Esophagus muscularis mucosa (tissue), 4 donors: ENCODE measurements around the gene CLC. TPM values are rescaled to one million over a fixed set of nuclear protein-coding genes. Genes with fewer than 3 reads are reported as not detected.
A peak's percentile ranks its signal among the peaks of the same experiment; 100 is the strongest.
"Not testable (repeated sequence)": the region's sequence is repeated elsewhere in the genome, so short reads cannot be mapped to it uniquely, and the experiment has no call there.

Source experiments
- DNase-seq: peaks from one replicate; pipeline ENCODE4 v3.0.0-alpha.2; 2017; ENCODE audit errors: extremely low spot score
- H3K27ac ChIP-seq, 4 donors: fragments of 200-600 bp; sonication (generic); replicated peaks in 1 of 4; 1 replicate in 3 of 4; 2 replicates in 1 of 4; pipeline ENCODE4 v1.5.1; 2016 to 2019; ENCODE audit warnings: mild to moderate bottlenecking in 1 of 4
- H3K27me3 ChIP-seq, 4 donors: fragments of 200-600 bp; sonication (generic); one replicate each; pipeline versions ENCODE4 v1.5.1 to v1.6.0; 2016 to 2019
- H3K36me3 ChIP-seq, 4 donors: fragments of 200-600 bp; sonication (generic); one replicate each; pipeline ENCODE4 v1.5.1; 2016 to 2019
- H3K4me1 ChIP-seq, 4 donors: fragments of 200-600 bp; sonication (generic); one replicate each; pipeline ENCODE4 v1.5.1; 2016 to 2019
- H3K4me3 ChIP-seq, 4 donors: fragments of 200-600 bp; sonication (generic); 1 replicate in 2 of 4; 2 replicates in 2 of 4; pipeline ENCODE4 v1.5.1; 2016 to 2019; ENCODE audit warnings: mild to moderate bottlenecking in 4 of 4, moderate library complexity in 1 of 4
- H3K9me3 ChIP-seq, 4 donors: fragments of 200-600 bp; sonication (generic); 1 replicate in 3 of 4; 2 replicates in 1 of 4; pipeline ENCODE4 v1.5.1; 2016 to 2019
- CTCF ChIP-seq, 3 experiments: fragments of 200-600 bp in 2 of 3; fragments of 450-650 bp in 1 of 3; sonication (generic) in 2 of 3; IDR thresholded peaks; one replicate each; pipeline ENCODE4 v1.5.1; 2017 to 2019; ENCODE audit warnings: antibody characterized with exemption in 3 of 3, mild to moderate bottlenecking in 2 of 3, moderate library complexity in 1 of 3
- EP300 ChIP-seq: sonication (generic); formaldehyde crosslinking; IDR thresholded peaks from one replicate; pipeline ENCODE4 v1.6.1; 2017; ENCODE audit warnings: antibody characterized with exemption
- POLR2A ChIP-seq: fragments of 450-650 bp; IDR thresholded peaks from one replicate; pipeline ENCODE4 v1.6.1; 2017; ENCODE audit warnings: antibody characterized with exemption, moderate library complexity, mild to moderate bottlenecking, low read depth
- POLR2AphosphoS5 ChIP-seq, 2 donors: sonication (generic); formaldehyde crosslinking; IDR thresholded peaks; one replicate each; pipeline ENCODE4 v1.6.1; 2017; ENCODE audit warnings: antibody characterized with exemption in 2 of 2
- WGBS: methylation state at CpG from one replicate; pipeline ENCODE4 v1.1.5; 2018; 5-methylcytosine and 5-hydroxymethylcytosine counted together
- intact Hi-C: fragments of 100-400 bp; cut with DNase I; formaldehyde crosslinking; loops from one replicate; pipeline ENCODE4 v1.15.1; 2023
- small RNA-seq, 3 donors: library from RNA; depleted of rRNA; stranded (forward); fragments of <200 nt; gene quantifications; one replicate each; pipeline ENCODE3, GENCODE V24; 2016
- total RNA-seq, 4 donors: library from RNA; depleted of rRNA; stranded (reverse); fragments of >200 nt; gene quantifications; one replicate each; pipeline versions ENCODE4 v1.1.0 to v1.2.1, GENCODE V29; 2016

CLC gene
- total RNA-seq, 4 donors from 2014 or later: not detected

DNA sequence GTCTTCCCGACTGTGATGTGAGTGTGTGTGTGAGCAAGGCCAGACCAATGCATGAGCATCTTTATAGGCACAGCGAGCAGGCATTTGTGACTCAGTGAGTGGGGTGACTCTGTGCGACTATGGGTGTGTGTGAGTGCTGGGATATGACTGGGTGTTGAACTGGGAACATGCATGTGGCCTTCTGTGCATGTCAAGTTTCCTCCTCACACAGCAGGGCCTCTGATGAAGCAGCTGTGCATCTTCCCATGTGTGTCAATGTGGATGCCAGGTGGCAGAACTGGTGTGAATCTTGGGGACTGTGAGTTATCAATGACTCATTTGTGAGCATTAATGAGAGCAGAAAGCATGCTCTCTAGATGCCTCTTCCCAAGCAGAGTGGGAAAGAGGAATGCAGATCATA, 45.7 kb downstream of the CLC start:
- H3K9me3 ChIP-seq: peaks cover 0 to 19% (median 15%) of the 10 kb centered on the region in 4 donors
- WGBS: 70% methylated on average over 2 of the region's 3 CpGs
- H3K4me1 ChIP-seq: no peaks in the 10 kb centered on the region
- intact Hi-C loops: no loop called here
- H3K27ac ChIP-seq: no peak overlapping the region
- peak; percentile 85 for DNase-seq
- H3K36me3 ChIP-seq: no peaks in the 10 kb centered on the region
- H3K27me3 ChIP-seq: peaks cover 0 to 10% (median 0%) of the 10 kb centered on the region in 4 donors
- TF ChIP-seq EP300: no peak
- TF ChIP-seq CTCF (IDR thresholded peaks at IDR 0.05): no peak
- no peak for TF ChIP-seq POLR2AphosphoS5 (IDR thresholded peaks at IDR 0.05)
- no peak for TF ChIP-seq POLR2A
- no peak overlapping the region for H3K4me3 ChIP-seq

DNA sequence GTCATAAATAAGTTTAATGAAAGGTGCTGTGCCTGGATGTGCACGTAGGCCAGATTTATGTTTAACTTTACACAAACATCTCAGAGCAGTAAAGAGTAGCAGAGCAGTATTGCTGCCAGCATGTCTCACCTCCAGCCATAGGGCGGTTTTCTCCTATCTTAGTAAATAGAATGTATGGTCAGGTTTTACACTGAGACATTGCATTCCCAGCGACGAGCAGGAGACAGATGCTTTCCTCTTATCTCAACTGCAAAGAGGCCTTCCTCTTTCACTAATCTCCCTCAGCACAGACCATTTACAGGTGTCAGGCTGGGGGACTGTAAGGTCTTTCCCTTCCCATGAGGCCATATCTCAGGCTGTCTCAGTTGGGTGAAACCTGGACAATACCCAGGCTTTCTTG, 49.2 kb downstream of the CLC start:
- H3K9me3 ChIP-seq: peaks cover 0 to 19% (median 15%) of the 10 kb centered on the region in 4 donors
- 71% methylated on average over 4 of the region's 4 CpGs for WGBS
- H3K4me1 ChIP-seq, H3K36me3 ChIP-seq, H3K4me3 ChIP-seq, intact Hi-C loops, H3K27ac ChIP-seq, H3K27me3 ChIP-seq: not testable (repeated sequence)
- peak; percentile 62 for DNase-seq

GRCh38 chr19:39686739-39687138, 51.1 kb downstream of the CLC start:
- intact Hi-C loops: no loop called here

DNA sequence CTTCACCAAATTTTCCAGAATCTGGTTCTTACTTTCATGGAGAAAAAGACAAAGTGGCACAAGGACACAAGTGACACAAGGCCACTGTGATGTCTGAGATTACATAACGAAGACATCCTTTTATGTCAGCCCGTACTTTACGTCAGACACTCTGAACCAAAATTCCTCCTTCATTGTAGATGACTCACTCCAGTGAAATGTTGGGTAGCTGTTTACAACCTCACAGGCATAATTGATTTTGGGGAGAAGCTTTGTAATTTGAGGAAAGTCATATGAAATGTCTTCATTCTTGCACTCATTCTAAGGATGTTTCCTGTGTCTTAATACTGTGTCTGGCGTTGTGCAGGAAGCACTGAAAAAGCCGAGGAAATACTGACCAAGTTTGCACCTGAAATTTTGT, 53.6 kb downstream of the CLC start:
- 74% methylated on average over 5 of the region's 5 CpGs for WGBS
- Histone ChIP-seq H3K4me1 (peaks cover 0 to 3% (median 1%) of the 10 kb centered on the region in 4 donors), H3K27me3 (no peaks in the 10 kb centered on the region), H3K36me3 (no peaks in the 10 kb centered on the region), H3K9me3 (peaks cover 0 to 12% (median 7%) of the 10 kb centered on the region in 4 donors), H3K27ac (no peak overlapping the region), H3K4me3 (no peak overlapping the region)
- TF ChIP-seq EP300 (no peak), POLR2AphosphoS5 (IDR thresholded peaks at IDR 0.05) (no peak), CTCF (IDR thresholded peaks at IDR 0.05) (no peak), POLR2A (no peak)
- intact Hi-C loops: no loop called here
- peak; percentile 34 for DNase-seq

More at GRCh38 chr19:39686739-39687138, 51.1 kb downstream of the CLC start:
- no peak overlapping the region for H3K27ac ChIP-seq
- no peaks in the 10 kb centered on the region for H3K27me3 ChIP-seq
- 75% methylated on average over 3 of the region's 3 CpGs for WGBS
- no peak overlapping the region for H3K4me3 ChIP-seq
- peaks cover 0 to 19% (median 15%) of the 10 kb centered on the region in 4 donors for H3K9me3 ChIP-seq
- no peaks in the 10 kb centered on the region for H3K4me1 ChIP-seq
- no peak for DNase-seq
- no peaks in the 10 kb centered on the region for H3K36me3 ChIP-seq
- no peak for TF ChIP-seq CTCF (IDR thresholded peaks at IDR 0.05)
- TF ChIP-seq POLR2A: no peak
- TF ChIP-seq POLR2AphosphoS5 (IDR thresholded peaks at IDR 0.05): no peak
- no peak for TF ChIP-seq EP300

GRCh38 chr19:39681416-39681815, 56.4 kb downstream of the CLC start:
- Histone ChIP-seq H3K27me3 (no peaks in the 10 kb centered on the region), H3K27ac (no peak overlapping the region), H3K4me3 (no peak overlapping the region), H3K4me1 (peaks cover 14 to 18% (median 16%) of the 10 kb centered on the region in 4 donors), H3K9me3 (no peaks in the 10 kb centered on the region), H3K36me3 (no peaks in the 10 kb centered on the region)
- intact Hi-C loops: no loop called here
- WGBS: 100% methylated on average over 4 of the region's 5 CpGs
- no peak for TF ChIP-seq POLR2AphosphoS5 (IDR thresholded peaks at IDR 0.05)
- TF ChIP-seq EP300: no peak
- TF ChIP-seq POLR2A: no peak
- no peak for TF ChIP-seq CTCF (IDR thresholded peaks at IDR 0.05)
- DNase-seq: no peak

Small RNA genes lying within 50 kb of the gene (small RNA-seq; reads per million reads assigned to genes)
- gene RPS29P27: 0 reads per million in 3 donors

Other genes starting within 250 kb of the CLC start
- not detected for gene DLL3, start 239.1 kb downstream of the CLC start, total RNA-seq
- not detected for gene SELENOV, start 222.9 kb downstream of the CLC start, total RNA-seq
- gene EID2B, start 205.2 kb downstream of the CLC start, total RNA-seq: 1 to 10 TPM; 3.0 to 6.4 (median 6.1) TPM
- 10 to 100 TPM; 13.9 to 26.4 (median 18.9) TPM for gene EID2, start 197.9 kb downstream of the CLC start, total RNA-seq
- gene LGALS13, start 135.5 kb downstream of the CLC start, total RNA-seq: not detected
- gene LGALS16, start 82.1 kb downstream of the CLC start, total RNA-seq: not detected
- gene LGALS14, start 33.5 kb downstream of the CLC start, total RNA-seq: not detected
- gene LEUTX, start 40.8 kb upstream of the CLC start, total RNA-seq: not detected
- gene DYRK1B, start 96.1 kb upstream of the CLC start, total RNA-seq: 10 to 100 TPM in 3 of 4 donors, 1 to 10 TPM in 1; 9.3 to 19.4 (median 15.4) TPM
- gene FBL, start 108.3 kb upstream of the CLC start, total RNA-seq: 100 to 1,000 TPM in 2 of 4 donors, 10 to 100 TPM in 2; 90.6 to 142 (median 96.7) TPM
- 1 to 10 TPM; 2.1 to 8.1 (median 4.4) TPM for gene FCGBP, start 196.6 kb upstream of the CLC start, total RNA-seq
- gene PSMC4, start 233.1 kb upstream of the CLC start, total RNA-seq: 10 to 100 TPM; 68.9 to 91.4 (median 89.2) TPM